AG09309 (cell line): ENCODE data around the gene SELENBP1.

Source experiments
- DNase-seq: peaks from one replicate; pipeline ENCODE4 v3.0.0-alpha.2; 2010; ENCODE audit warnings: low read depth
- H3K4me3 ChIP-seq: 2 replicates; pipeline ENCODE4 v1.5.1; 2011; ENCODE audit warnings: mild to moderate bottlenecking, low read depth, low read length, moderate library complexity; ENCODE audit not compliant: control insufficient read depth
- CTCF ChIP-seq: IDR thresholded peaks from 2 replicates; pipeline ENCODE4 v1.5.1; 2011; ENCODE audit warnings: mild to moderate bottlenecking, low read depth, low read length, inconsistent platforms; ENCODE audit not compliant: insufficient read depth, control insufficient read depth; ENCODE audit errors: missing control alignments

SELENBP1 gene

GRCh38 chr1:151369302-151369610 is 3.2 kb downstream of the SELENBP1 start:
- no peak overlapping the region for H3K4me3 ChIP-seq
- TF ChIP-seq CTCF: no peak
- no peak for DNase-seq

GRCh38 chr1:151368393-151369301 is 3.9 kb downstream of the SELENBP1 start:
- no peak for TF ChIP-seq CTCF
- DNase-seq: no peak
- H3K4me3 ChIP-seq: no peak overlapping the region

GRCh38 chr1:151367658-151368392 is 4.7 kb downstream of the SELENBP1 start:
- H3K4me3 ChIP-seq: no peak overlapping the region
- no peak for DNase-seq
- no peak for TF ChIP-seq CTCF

GRCh38 chr1:151364996-151365395 is 7.5 kb downstream of the SELENBP1 start:
- no peak for DNase-seq
- TF ChIP-seq CTCF: no peak
- H3K4me3 ChIP-seq: no peak overlapping the region

- no peak overlapping the region for H3K4me3 ChIP-seq
- DNase-seq: no peak
- TF ChIP-seq CTCF: no peak
Observed at GRCh38 chr1:151362308-151363155, 10.0 kb downstream of the SELENBP1 start.

- no peak overlapping the region for H3K4me3 ChIP-seq
- no peak for DNase-seq
- TF ChIP-seq CTCF: no peak
Observed at GRCh38 chr1:151361883-151362282, 10.6 kb downstream of the SELENBP1 start.
